AG10803 (cell line): Measurements from ENCODE around the gene FILIP1L.
A peak's percentile ranks its signal among the peaks of the same experiment; 100 is the strongest.

ENCODE experiments used
- DNase-seq: peaks from one replicate; pipeline ENCODE4 v3.0.0; 2010; ENCODE audit warnings: low read depth
- H3K4me3 ChIP-seq: 2 replicates; pipeline ENCODE4 v1.5.1; 2011; ENCODE audit warnings: mild to moderate bottlenecking, low read length, control low read depth
- CTCF ChIP-seq: conservative IDR thresholded peaks from 2 replicates; pipeline ENCODE4 v1.5.1; 2011; ENCODE audit warnings: mild to moderate bottlenecking, low read length, control low read depth, inconsistent platforms

The FILIP1L gene

GRCh38 chr3:99929745-99930139, 184.6 kb downstream of the FILIP1L start:
- peak; percentile 71 for DNase-seq
- no peak for TF ChIP-seq CTCF
- no peak overlapping the region for H3K4me3 ChIP-seq

- no peak overlapping the region for H3K4me3 ChIP-seq
- no peak for TF ChIP-seq CTCF
- no peak for DNase-seq
Measured at GRCh38 chr3:99928771-99929744, 185.2 kb downstream of the FILIP1L start.

- no peak for TF ChIP-seq CTCF
- DNase-seq: no peak
- H3K4me3 ChIP-seq: no peak overlapping the region
Measured at GRCh38 chr3:99927671-99928457, 186.4 kb downstream of the FILIP1L start.

- TF ChIP-seq CTCF: no peak
- H3K4me3 ChIP-seq: no peak overlapping the region
- DNase-seq: peak; percentile 86
Measured at GRCh38 chr3:99925584-99926230, 188.6 kb downstream of the FILIP1L start.

- no peak overlapping the region for H3K4me3 ChIP-seq
- no peak for TF ChIP-seq CTCF
- no peak for DNase-seq
Measured at GRCh38 chr3:99923873-99924272, 190.4 kb downstream of the FILIP1L start.

GRCh38 chr3:99921986-99922385, 192.3 kb downstream of the FILIP1L start:
- no peak for TF ChIP-seq CTCF
- no peak for DNase-seq
- no peak overlapping the region for H3K4me3 ChIP-seq
